ENCODE data around the gene PRR20G. TPM values are rescaled to one million over a fixed set of nuclear protein-coding genes. Genes with fewer than 3 reads are reported as not detected.

The PRR20G gene
- polyA plus RNA-seq, 1 donor = not detected

Other genes with a start within 250 kb of the PRR20G start
- gene PRR23E, start 94.9 kb downstream of the PRR20G start, polyA plus RNA-seq (ENCODE audit: insufficient read length) = not detected

Measured in hindlimb muscle (tissue), 1 donor.